Purkinje cell (primary cell): ENCODE measurements around the gene CRAMP1. TPM values are rescaled to one million over a fixed set of nuclear protein-coding genes. Genes with fewer than 3 reads are reported as not detected.

Experiments
- polyA plus RNA-seq: library from polyadenylated mRNA; unstranded; fragments of >200 nt; fragmentation: Nextera tagmentation; gene quantifications from 2 replicates; pipeline ENCODE4 v1.2.1, GENCODE V29; 2014

Gene CRAMP1, protein sequence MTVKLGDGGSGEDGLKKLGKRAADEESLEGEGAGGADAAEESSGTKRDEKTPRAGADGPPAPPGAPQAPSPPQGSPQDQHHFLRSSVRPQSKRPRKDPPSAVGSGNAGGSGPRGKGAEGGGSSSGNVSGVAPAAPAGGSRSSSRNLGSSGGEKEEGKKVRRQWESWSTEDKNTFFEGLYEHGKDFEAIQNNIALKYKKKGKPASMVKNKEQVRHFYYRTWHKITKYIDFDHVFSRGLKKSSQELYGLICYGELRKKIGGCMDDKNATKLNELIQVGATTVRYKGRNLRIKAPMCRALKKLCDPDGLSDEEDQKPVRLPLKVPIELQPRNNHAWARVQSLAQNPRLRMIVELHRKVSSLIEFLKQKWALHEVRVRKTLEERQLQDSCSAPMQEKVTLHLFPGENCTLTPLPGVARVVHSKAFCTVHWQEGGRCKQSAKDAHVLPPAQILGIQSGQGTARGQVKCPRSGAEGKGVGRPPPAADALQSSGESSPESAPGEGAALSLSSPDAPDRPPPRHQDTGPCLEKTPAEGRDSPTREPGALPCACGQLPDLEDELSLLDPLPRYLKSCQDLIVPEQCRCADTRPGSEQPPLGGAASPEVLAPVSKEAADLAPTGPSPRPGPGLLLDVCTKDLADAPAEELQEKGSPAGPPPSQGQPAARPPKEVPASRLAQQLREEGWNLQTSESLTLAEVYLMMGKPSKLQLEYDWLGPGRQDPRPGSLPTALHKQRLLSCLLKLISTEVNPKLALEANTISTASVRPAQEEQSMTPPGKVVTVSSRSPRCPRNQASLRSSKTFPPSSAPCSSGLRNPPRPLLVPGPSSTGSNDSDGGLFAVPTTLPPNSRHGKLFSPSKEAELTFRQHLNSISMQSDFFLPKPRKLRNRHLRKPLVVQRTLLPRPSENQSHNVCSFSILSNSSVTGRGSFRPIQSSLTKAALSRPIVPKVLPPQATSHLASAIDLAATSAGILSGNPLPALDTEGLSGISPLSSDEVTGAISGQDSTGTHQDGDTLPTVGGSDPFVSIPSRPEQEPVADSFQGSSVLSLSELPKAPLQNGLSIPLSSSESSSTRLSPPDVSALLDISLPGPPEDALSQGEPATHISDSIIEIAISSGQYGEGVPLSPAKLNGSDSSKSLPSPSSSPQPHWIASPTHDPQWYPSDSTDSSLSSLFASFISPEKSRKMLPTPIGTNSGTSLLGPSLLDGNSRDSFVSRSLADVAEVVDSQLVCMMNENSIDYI (N-terminal part only)
- polyA plus RNA-seq, result 0.43 and 1.4 TPM in 2 replicates

DNA sequence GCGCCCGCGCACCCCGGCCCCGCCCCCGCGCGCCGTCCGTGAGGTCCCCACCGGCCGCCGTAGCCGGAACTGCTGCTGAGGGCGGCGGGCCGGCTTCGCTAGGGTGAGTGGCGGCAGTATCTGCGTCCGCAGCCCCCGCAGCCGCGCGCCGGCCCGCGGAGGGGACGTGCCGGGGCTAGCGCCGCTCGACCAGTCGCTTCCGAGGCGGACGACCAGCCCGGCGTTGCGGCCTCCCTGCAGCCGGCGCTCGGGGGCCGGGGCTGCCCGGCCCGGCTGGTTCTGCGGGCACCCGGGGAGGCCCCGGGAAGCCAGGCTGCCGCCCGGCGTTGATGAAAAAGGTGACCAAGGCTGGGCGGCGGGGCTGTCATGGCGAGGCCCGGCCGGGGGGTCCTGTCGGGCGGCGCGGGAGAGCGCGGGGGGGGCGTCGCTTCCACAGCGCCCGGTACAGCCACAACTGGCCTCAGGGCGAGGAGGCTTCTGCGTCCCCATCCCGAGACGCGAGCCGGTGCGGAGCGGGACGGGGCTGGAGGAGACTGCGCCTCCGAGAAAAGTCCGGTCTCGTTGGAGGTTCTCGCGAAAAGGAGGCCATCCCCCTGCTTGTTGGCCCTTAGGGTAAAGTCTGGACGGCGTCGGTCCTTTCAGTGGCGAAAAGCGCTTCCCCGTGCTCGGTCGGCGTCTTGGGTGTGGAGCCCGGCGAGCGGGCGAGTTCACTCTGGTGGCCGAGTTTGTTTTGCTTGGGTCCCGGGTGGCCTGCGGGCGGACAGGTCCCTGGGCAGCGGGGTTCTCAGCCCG lies at the start of gene CRAMP1:
Gene CRAMP1, plus strand, starts transcription at position 41 of the 792 bp plus-strand sequence. CDS start 2,280 bp downstream, outside the sequence.

DNA sequence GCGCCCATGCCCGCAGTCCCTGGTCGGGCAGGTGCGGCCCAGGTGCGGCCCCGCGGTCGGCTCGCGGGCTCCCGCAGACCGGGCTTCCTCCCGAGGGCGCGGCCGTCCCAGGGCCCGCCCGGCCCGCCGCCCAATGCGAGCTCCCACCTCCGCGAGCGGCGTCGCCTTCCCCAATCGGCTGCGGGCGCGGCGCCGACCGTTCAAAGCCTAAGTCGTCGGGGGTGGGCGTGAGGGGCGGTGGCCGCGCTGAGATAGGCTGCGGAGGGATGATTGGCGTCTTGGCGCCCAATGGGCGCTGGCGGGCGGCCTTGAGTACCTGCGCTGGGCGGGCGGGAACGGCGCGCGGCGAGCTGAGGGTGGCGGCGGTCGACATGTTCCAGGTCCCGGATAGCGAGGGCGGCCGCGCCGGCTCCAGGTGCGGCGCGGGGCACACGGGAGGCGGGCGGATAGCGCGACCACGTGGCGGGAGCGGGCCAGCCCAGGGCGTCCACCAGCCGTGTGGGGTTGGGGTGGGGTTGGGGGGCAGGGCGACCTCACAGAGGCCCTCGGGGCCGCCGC lies 65.9 kb downstream of the CRAMP1 start, which contains the start of gene JPT2:
Gene JPT2, plus strand, starts transcription at position 338 of the 558 bp plus-strand sequence. Its CDS starts 34 bp downstream, at position 372.

DNA sequence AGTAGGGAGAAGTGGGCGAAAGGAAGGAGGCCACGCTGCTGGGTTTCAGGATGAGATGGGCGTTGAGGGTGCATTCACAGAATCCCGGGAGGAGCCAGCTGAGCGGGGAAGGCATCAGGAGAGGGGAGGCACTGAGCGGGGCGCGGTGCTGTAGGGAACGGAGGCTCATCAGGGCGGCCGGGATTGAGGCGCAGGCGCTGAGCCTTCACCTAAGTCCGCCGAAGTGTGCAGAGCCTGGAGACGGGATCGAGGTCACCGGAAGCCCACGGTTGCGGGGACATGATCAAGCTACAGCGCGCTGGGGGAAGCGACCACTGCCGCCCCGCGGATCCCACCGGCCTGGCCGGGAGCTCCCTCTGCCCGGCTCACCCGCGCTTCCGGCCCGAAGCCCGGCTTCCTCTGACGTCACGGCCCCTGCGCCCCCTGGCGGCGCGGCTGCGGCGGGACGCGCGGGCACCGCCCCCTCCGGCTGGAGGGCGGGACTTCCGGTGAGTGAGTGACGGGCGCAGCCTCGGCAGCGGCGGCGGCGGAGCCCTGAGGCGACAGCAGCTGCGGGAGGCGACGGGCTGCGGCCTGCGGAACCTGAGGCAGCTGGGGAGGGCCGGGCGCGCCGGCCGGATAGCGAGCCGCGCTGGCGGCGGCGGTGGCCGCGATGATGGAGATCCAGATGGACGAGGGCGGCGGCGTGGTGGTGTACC lies 93.7 kb downstream of the CRAMP1 start, which contains the start of gene MAPK8IP3:
Gene MAPK8IP3, plus strand, starts transcription at position 508 of the 698 bp plus-strand sequence. Its CDS starts 145 bp downstream, at position 653.

Other genes with a start within 250 kb of the CRAMP1 start
- gene UNKL, start 197.7 kb upstream of the CRAMP1 start, polyA plus RNA-seq, result 2.1 and 3.6 TPM in 2 replicates
- gene UQCC4, start 191.6 kb upstream of the CRAMP1 start, polyA plus RNA-seq, result 8.0 and 23.6 TPM in 2 replicates
- gene PERCC1, start 181.3 kb upstream of the CRAMP1 start, polyA plus RNA-seq, result not detected in 2 replicates
- 0.73 TPM in 1 of 2 replicates, not detected in the other for gene CCDC154, start 167.8 kb upstream of the CRAMP1 start, polyA plus RNA-seq
- 0.52 and 0.55 TPM in 2 replicates for gene CLCN7, start 137.3 kb upstream of the CRAMP1 start, polyA plus RNA-seq
- gene PTX4, start 123.4 kb upstream of the CRAMP1 start, polyA plus RNA-seq, result not detected in 2 replicates
- 0.55 and 0.67 TPM in 2 replicates for gene TELO2, start 119.0 kb upstream of the CRAMP1 start, polyA plus RNA-seq
- gene TMEM204, start 78.7 kb upstream of the CRAMP1 start, polyA plus RNA-seq, result not detected in 2 replicates
- 0.13 and 0.50 TPM in 2 replicates for gene IFT140, start 288 bp upstream of the CRAMP1 start, polyA plus RNA-seq
- 1.5 and 3.5 TPM in 2 replicates for gene JPT2, start 65.9 kb downstream of the CRAMP1 start, polyA plus RNA-seq
- 0.57 and 0.75 TPM in 2 replicates for gene MAPK8IP3, start 93.8 kb downstream of the CRAMP1 start, polyA plus RNA-seq
- 23.9 and 25.4 TPM in 2 replicates for gene NME3, start 159.2 kb downstream of the CRAMP1 start, polyA plus RNA-seq
- gene EME2, start 160.4 kb downstream of the CRAMP1 start, polyA plus RNA-seq, result not detected in 2 replicates
- 18.2 and 21.2 TPM in 2 replicates for gene MRPS34, start 160.8 kb downstream of the CRAMP1 start, polyA plus RNA-seq
- 1.1 and 4.5 TPM in 2 replicates for gene SPSB3, start 170.2 kb downstream of the CRAMP1 start, polyA plus RNA-seq
- 5.2 and 6.6 TPM in 2 replicates for gene NUBP2, start 170.6 kb downstream of the CRAMP1 start, polyA plus RNA-seq
- not detected in 2 replicates for gene IGFALS, start 181.3 kb downstream of the CRAMP1 start, polyA plus RNA-seq
- gene HAGH, start 214.5 kb downstream of the CRAMP1 start, polyA plus RNA-seq, result 42.1 and 49.0 TPM in 2 replicates
- gene FAHD1, start 214.8 kb downstream of the CRAMP1 start, polyA plus RNA-seq, result 18.6 and 20.8 TPM in 2 replicates